ENCODE results near the gene PDE4B. TPM values are rescaled to one million over a fixed set of nuclear protein-coding genes. Genes with fewer than 3 reads are reported as not detected.

The PDE4B gene
- total RNA-seq, 1 donor from 2014 or later: 33.3 TPM

GRCh38 chr1:65882076-65882475 lies 89.4 kb downstream of the PDE4B start:
- DNase-seq: no peak

- DNase-seq: no peak
These were observed 96.7 kb downstream of the PDE4B start for GRCh38 chr1:65889441-65889840.

GRCh38 chr1:65890201-65890843 lies 97.6 kb downstream of the PDE4B start:
- DNase-seq: no peak

- DNase-seq: no peak
These were observed 102.3 kb downstream of the PDE4B start for GRCh38 chr1:65894738-65895605.

- DNase-seq: no peak
These were observed 104.0 kb downstream of the PDE4B start for GRCh38 chr1:65896721-65897120.

- no peak for DNase-seq
These were observed 104.8 kb downstream of the PDE4B start for GRCh38 chr1:65897485-65897884.

- no peak for DNase-seq
These were observed 112.0 kb downstream of the PDE4B start for GRCh38 chr1:65904681-65905083.

- DNase-seq: no peak
These were observed 117.7 kb downstream of the PDE4B start for GRCh38 chr1:65910432-65910831.

GRCh38 chr1:65911679-65912078 lies 119.0 kb downstream of the PDE4B start:
- DNase-seq: no peak

- DNase-seq: no peak
These were observed 125.9 kb downstream of the PDE4B start for GRCh38 chr1:65918564-65918963.

- DNase-seq: no peak
These were observed 128.8 kb downstream of the PDE4B start for GRCh38 chr1:65921446-65921845.

- no peak for DNase-seq
These were observed 131.8 kb downstream of the PDE4B start for GRCh38 chr1:65924471-65924870.

GRCh38 chr1:65938506-65938905 lies 145.8 kb downstream of the PDE4B start:
- DNase-seq: no peak

GRCh38 chr1:65939191-65939590 lies 146.5 kb downstream of the PDE4B start:
- no peak for DNase-seq

GRCh38 chr1:65939636-65940035 lies 146.9 kb downstream of the PDE4B start:
- no peak for DNase-seq

- no peak for DNase-seq
These were observed 147.4 kb downstream of the PDE4B start for GRCh38 chr1:65940126-65940525.

GRCh38 chr1:65942476-65942875 lies 149.8 kb downstream of the PDE4B start:
- DNase-seq: no peak

- no peak for DNase-seq
These were observed 153.7 kb downstream of the PDE4B start for GRCh38 chr1:65946376-65946775.

- no peak for DNase-seq
These were observed 154.3 kb downstream of the PDE4B start for GRCh38 chr1:65946960-65947359.

GRCh38 chr1:65948609-65949229 lies 156.0 kb downstream of the PDE4B start:
- no peak for DNase-seq

GRCh38 chr1:65949230-65949626 lies 156.5 kb downstream of the PDE4B start:
- no peak for DNase-seq

GRCh38 chr1:65949933-65950332 lies 157.2 kb downstream of the PDE4B start:
- DNase-seq: no peak

GRCh38 chr1:65952696-65953095 lies 160.0 kb downstream of the PDE4B start:
- no peak for DNase-seq
